NCI-H82 treated with DMSO at 0.1 percent for 48 hours (cell line): Measurements from ENCODE around the gene SERPINA12.

Source experiments
- DNase-seq: peaks from one replicate; lab custom pipeline; 2025; ENCODE audit not compliant: unreplicated experiment; lab: John Stamatoyannopoulos, UW

SERPINA12 gene

DNA sequence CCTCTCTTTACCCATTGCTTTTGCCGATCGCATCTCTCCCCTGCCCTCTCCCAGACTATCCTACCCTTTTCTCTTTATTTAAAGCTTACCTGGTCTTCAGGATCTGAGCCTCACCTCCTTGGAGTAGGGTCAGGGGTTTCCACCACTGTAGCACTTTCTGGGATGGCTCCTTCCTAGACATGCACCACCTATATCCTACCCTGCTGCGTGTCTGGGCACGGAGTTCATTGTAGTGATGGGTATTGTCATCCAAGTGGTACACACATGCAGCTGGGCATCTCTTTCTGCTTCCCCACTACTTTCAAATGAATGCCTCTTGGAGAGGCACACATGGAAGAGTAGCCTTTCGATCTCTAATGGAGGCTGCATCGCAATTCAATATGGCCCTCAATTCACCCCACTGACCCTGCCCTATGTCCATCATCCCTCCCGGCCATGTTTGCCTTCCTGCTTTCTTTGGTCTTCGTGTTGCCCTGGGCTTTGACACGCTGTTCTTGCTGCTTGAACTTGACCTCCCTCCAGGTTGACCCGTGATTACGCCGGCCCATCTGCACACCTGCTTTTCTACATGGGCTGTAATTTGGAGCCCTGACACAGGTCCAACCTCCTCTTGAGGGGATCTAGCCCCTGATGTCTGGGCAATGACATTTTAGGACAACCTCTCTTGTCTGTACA is 67.6 kb downstream of the SERPINA12 start:
- no peak for DNase-seq

DNA sequence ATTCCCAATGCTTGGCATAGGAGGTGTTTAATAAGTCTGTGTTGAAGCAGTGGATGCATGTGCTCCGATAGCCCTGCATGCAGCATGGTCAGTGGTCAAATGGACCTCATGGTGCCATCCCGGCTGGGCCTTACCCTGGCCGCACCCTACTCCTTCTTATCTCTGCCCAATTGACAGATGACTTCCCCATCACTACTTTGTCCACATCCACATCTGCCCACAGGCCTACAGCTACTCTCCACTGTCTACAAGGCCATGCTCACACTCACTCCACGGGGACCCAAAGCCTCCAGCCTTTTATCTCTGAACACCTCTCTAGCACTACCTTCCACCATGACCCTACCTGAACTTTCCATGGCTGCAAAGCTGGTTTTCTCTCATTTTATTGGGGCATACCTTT is 68.1 kb downstream of the SERPINA12 start:
- no peak for DNase-seq

DNA sequence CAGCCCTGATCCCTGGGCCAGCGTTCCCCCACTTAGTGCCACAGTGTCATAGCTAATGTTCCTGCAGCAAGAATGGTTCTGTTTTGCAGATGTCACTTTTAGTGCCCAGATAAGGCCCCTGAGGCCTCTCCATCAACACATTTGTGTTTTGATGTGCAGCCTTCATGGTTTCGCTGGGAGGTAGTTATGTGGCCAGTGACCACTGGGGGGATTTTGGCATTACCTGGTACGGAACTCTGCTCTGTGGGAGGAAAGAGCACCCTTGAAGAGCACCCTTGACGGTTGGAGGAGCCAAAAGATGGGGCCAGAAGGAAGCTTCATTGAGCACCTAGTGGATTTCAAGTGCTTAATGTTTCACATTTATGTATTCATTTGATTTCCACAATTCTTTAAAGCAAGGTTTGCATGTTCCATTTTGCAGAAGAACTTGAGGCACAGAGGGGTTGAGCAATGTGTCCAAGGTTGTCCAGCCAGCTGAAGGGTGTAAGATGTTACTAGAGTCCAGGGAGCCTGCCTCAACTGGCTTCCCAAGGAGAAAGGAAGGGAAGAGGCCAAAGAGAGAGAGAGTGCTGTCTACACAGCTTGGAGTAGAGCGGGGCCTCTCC is 69.7 kb downstream of the SERPINA12 start:
- DNase-seq = no peak
